Activated CD4-positive, alpha-beta T cell treated with anti-CD3 and anti-CD28 coated beads, Interleukin-2, amount 50 U/mL, for 48 hours (primary cell): ENCODE results near the gene STARD13.

Source experiments
- DNase-seq, 2 experiments: peaks; one replicate each; pipeline ENCODE4 v3.0.0-alpha.2; 2020

Gene STARD13

GRCh38 chr13:33219926-33220325, 65.6 kb downstream of the STARD13 start:
- DNase-seq, result no peak

GRCh38 chr13:33218426-33218825, 67.1 kb downstream of the STARD13 start:
- DNase-seq, result no peak

DNA sequence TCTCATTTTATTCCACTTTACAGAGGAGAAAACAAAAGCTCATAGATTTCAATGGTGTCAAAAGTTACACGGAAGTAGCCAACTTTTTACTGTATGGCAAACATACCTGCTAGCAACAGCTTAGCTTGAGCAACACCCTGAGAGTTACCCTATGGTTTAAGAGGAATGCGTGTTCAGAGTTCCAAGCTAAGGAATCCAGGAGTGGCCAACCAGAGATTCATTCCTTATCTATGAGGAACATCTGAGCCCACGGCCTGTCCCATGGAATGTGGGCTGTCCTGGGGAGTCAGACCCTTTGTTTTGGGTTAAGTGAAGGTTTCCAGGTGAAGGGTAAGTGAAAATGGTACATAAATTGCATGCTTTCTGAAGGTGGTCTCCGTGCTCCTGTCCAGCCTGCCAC, 67.5 kb downstream of the STARD13 start:
- no peak for DNase-seq

GRCh38 chr13:33217256-33217655, 68.3 kb downstream of the STARD13 start:
- no peak for DNase-seq

DNA sequence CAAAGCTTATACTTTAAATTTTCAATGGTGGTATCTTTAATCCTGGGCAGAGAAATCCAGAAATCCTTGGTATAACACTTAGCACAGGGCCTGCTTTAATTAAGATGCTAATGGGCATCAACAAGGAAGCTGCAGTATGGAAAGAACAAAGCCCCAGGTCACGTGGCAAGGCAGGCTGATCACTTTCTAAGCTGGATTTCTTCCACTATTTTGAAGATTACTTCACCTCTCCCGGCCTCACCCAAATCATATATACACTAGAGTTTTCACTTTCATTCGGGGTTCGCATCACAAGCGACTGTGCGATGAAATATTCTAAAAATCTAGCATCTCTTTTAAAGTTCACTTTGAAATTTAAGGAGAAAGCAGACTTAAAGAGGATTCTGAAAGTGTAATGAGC, 71.8 kb downstream of the STARD13 start:
- no peak for DNase-seq

GRCh38 chr13:33213024-33213768, 72.4 kb downstream of the STARD13 start:
- no peak for DNase-seq

GRCh38 chr13:33212396-33212795, 73.2 kb downstream of the STARD13 start:
- DNase-seq, result no peak

- DNase-seq, result no peak
These were observed 75.5 kb downstream of the STARD13 start for GRCh38 chr13:33210090-33210489.

GRCh38 chr13:33208290-33209220, 77.0 kb downstream of the STARD13 start:
- DNase-seq, result no peak

GRCh38 chr13:33207615-33207961, 78.0 kb downstream of the STARD13 start:
- no peak for DNase-seq

DNA sequence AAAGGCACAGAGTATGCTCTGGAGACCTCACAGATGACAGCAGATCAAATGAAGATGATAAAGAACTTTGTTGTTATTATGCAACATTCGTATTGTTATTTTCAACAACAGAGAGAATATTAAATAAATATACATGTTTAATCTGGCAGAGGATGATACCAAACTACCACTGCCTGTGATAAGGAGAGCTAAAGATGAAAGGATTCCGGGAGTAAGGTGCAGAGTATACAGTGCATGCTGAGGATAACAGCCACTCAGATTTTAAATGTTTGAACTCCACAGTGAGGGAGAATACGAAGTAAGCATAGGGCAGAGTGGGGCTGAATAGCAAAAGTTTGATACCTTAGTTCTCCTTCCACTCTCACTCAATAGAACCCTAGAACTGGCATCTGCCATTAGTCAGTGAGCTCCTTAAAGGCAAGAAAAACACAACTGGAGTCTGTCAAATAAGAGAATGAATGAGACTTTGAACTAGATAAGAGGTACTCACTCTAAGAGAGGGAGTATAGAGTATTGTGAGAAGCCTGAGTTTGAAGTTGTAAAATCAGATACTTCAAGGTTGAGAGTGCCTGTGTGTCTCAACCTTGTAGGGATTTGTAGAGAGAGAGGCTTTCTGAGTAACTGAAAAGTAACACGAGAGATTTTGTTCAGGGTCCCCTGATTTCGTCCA, 78.5 kb downstream of the STARD13 start:
- no peak for DNase-seq

DNA sequence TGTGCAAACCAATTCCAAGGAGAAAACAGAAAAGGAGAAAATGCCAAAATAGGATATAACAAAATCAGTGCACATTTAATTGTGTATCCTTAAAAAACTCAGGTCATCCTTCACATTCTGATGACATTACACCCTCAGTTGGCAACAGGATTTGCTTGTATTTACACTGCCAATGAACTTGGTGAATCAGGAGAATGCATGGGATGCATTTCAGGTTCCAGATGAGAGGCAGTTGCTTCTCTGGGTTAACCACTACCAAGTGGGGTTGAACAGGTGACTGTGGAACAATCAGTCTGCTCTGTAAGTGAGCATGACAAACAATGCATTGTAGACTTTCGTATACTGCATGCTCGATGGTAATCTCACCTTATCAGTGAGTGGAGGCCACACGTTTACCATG, 79.1 kb downstream of the STARD13 start:
- no peak for DNase-seq

- no peak for DNase-seq
These were observed 79.7 kb downstream of the STARD13 start for GRCh38 chr13:33205804-33206221.

DNA sequence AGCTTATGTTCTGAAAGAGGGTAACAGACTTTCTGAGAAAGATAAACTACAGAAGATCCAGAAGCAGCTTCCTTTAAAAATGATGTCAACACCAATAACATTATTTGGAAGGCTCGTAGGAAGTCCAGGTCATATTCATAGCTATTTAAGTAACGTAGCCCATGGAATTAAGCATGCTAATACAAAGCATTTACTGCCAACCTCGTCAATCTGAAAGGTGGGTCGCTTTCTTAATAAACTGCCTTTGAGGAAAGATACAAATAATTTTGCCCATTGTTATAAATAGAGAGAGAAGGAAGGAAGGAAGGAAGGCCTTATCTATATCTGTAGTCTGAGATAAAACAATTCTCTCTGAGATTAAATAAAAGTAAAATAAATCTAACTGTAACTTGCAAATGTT, 80.3 kb downstream of the STARD13 start:
- no peak for DNase-seq

GRCh38 chr13:33204130-33204927, 81.2 kb downstream of the STARD13 start:
- DNase-seq, result no peak

DNA sequence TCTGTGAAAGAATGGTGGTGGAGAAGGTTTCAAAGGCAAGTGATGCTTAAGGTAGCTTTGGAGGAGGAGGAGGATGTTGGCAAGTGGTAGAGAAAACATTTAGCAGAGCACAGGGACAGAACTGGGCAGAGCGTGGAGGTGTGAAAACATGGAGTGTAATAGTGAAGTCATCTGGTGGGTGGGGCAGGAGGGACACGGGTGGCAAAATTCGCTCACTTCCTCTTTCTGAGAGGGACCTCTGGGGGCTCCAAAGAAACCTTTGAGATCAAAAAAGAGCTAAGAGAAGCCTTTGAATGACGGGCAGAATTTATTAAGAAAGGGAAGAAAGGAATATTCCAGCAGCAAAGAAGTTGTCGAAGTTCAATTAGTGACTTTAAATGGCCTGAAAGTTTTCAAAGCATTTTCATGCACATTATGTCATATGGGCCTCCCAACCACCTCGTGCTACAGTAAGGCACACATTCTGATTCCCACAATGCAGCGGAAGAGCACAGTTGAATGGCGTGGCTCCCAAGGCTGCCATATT, 82.8 kb downstream of the STARD13 start:
- DNase-seq, result no peak

- DNase-seq, result no peak
These were observed 83.9 kb downstream of the STARD13 start for GRCh38 chr13:33201659-33202058.

- no peak for DNase-seq
These were observed 86.2 kb downstream of the STARD13 start for GRCh38 chr13:33199289-33199850.

GRCh38 chr13:33197541-33197971, 88.0 kb downstream of the STARD13 start:
- no peak for DNase-seq

GRCh38 chr13:33196767-33197166, 88.8 kb downstream of the STARD13 start:
- no peak for DNase-seq

DNA sequence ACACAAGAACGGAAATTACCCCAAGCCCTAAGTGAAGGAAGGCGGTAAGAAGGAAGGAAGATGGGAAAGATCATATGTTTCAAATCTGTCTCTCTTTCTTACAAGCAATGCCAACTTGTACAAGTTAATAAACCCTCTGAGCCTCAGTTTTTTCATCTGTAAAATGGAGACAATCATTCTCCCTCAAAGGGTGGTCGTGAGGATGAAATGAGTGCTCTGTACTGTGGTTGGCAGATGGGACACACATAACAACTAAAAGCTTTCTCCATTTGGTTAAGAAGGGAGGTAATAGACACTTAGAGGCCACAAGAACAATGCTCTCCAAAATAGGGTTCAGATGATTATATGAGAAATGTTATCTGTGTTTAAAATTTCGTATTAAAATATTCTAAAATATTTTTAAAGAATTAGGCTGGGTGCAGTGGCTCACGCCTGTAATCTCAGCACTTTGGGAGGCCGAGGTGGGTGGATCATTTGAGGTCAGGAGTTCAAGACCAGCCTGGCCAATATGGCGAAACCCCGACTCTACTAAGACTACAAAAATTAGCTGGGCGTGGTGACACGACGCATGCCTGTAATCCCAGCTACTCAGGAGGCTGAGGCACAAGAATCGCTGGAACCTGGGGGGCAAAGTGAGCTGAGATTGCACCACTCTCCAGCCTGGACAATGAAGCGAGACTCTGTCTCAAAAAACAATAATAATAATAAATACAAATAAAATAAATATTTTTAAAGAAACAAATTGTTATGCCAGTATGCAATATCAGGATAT, 89.7 kb downstream of the STARD13 start:
- no peak for DNase-seq
